ENCODE measurements around the gene CMKLR1. TPM values are rescaled to one million over a fixed set of nuclear protein-coding genes. Genes with fewer than 3 reads are reported as not detected.

The CMKLR1 gene
- total and polyA plus RNA-seq, 9 of the 15 experiments (the other 6 are each of a cell fraction or from before 2014, with no cell fraction given), result 0.11 to 1.4 (median 0.20) TPM

- H3K4me3 ChIP-seq, result no peak overlapping the region
- FAIRE-seq (no peak), DNase-seq (ENCODE audit: extremely low read depth in 1 of 4, low spot score in 3 of 4) (no peak), ATAC-seq (no peak; the same call in 2 of the 3 replicates)
- H3K27ac ChIP-seq (ENCODE audit: extremely low read depth, low read depth, low read length), result no peak overlapping the region
- intact Hi-C loops (cut with micrococcal nuclease) (no loop called here), in situ Hi-C loops (cut with MboI) (no loop called here)
- H3K9ac ChIP-seq (ENCODE audit: insufficient read depth in 1 of 2, low read depth in 2 of 2, low read length in 2 of 2), result no peak overlapping the region
- 4% methylated on average over 7 of the region's 8 CpGs for WGBS (ENCODE audit: insufficient coverage, low coverage, missing lambda C conversion rate)
- H2AFZ ChIP-seq (ENCODE audit: low read depth, low read length), result no peak overlapping the region
- CTCF ChIA-PET (ENCODE audit: low intra/inter-chr PET ratio), result no interaction called here
- no peaks in the 10 kb centered on the region for H3K9me1 ChIP-seq (ENCODE audit: control insufficient read depth, insufficient read depth, low read length)
- H3K27me3 ChIP-seq (ENCODE audit: control insufficient read depth in 2 of 2, insufficient read depth in 2 of 2, low read length in 2 of 2), result peaks cover 4 to 18% of the 10 kb centered on the region in 2 experiments; a peak in 3 of 5 replicates
- H3K4me2 ChIP-seq (ENCODE audit: insufficient read depth, low read length), result no peak overlapping the region
- no peaks in the 10 kb centered on the region for H3K4me1 ChIP-seq (replicated peaks in 1 of 2; ENCODE audit: control insufficient read depth in 2 of 2, insufficient read depth in 2 of 2, low read length in 2 of 2)
- peaks cover 5% of the 10 kb centered on the region; the same call in 1 of the 2 replicates for H4K20me1 ChIP-seq (replicated peaks; ENCODE audit: control insufficient read depth, insufficient read depth, low read length)
- no peaks in the 10 kb centered on the region for H3K9me3 ChIP-seq (replicated peaks; ENCODE audit: control insufficient read depth, insufficient read depth, low read depth, low read length)
- H3K36me3 ChIP-seq (ENCODE audit: control insufficient read depth, insufficient read depth, low read length), result no peaks in the 10 kb centered on the region
- POLR2A ChIA-PET, result interaction anchor here (0.8 to 1.7 kb wide), 4 partner anchors 10 to 16 kb away, joined by 3 to 6 read pairs (median 3); no protein-coding TSS in a partner anchor
- BruUV-seq (replicated peaks), result no TSS peak
- H3K79me2 ChIP-seq (ENCODE audit: control insufficient read depth, insufficient read depth, low read length), result no peaks in the 10 kb centered on the region
- TF ChIP-seq LEF1 (IDR thresholded peaks at IDR 0.05) (no peak), RBFOX2 (IDR thresholded peaks at IDR 0.05; ENCODE audit: low read depth, low read length) (no peak), TAF15 (IDR thresholded peaks at IDR 0.05; ENCODE audit: low read depth, low read length) (no peak), ZBTB9 (CRISPR knock-in tag; IDR thresholded peaks at IDR 0.05) (no peak), GATAD2B (IDR thresholded peaks at IDR 0.05; ENCODE audit: borderline replicate concordance) (no peak), MECOM (CRISPR knock-in tag; IDR thresholded peaks at IDR 0.05) (no peak), RFX1 (IDR thresholded peaks at IDR 0.05) (no peak), BCLAF1 (IDR thresholded peaks at IDR 0.05; ENCODE audit: borderline replicate concordance in 1 of 2, control insufficient read depth in 1 of 2, low read depth in 2 of 2, low read length in 1 of 2) (no peak), RB1 (IDR thresholded peaks at IDR 0.05; ENCODE audit: low read depth) (no peak), SMAD4 (CRISPR knock-in tag; conservative IDR thresholded peaks at IDR 0.05) (no peak), PTTG1 (tag; IDR thresholded peaks at IDR 0.05; ENCODE audit: low read depth) (no peak), EWSR1 (IDR thresholded peaks at IDR 0.05; ENCODE audit: borderline replicate concordance, low read depth, partially characterized antibody) (no peak), NR0B1 (IDR thresholded peaks at IDR 0.05; ENCODE audit: partially characterized antibody) (no peak)
Measured at GRCh38 chr12:108295641-108296040, 43.5 kb downstream of the CMKLR1 start.

All from K562 (cell line).